Tibial nerve (tissue), 4 donors: Measurements from ENCODE around the gene CSRP3. TPM values are rescaled to one million over a fixed set of nuclear protein-coding genes. Genes with fewer than 3 reads are reported as not detected.

Experiments used
- DNase-seq, 2 donors: peaks; one replicate each; pipeline ENCODE4 v3.0.0-alpha.2; 2019; ENCODE audit warnings: low spot score in 2 of 2
- H3K27ac ChIP-seq, 4 donors: fragments of 200-600 bp; sonication (generic) in 3 of 4; one replicate each; pipeline ENCODE4 v1.5.1; 2017 to 2019; ENCODE audit warnings: mild to moderate bottlenecking in 1 of 4
- H3K27me3 ChIP-seq, 2 donors: fragments of 200-600 bp; sonication (generic) in 1 of 2; one replicate each; pipeline versions ENCODE4 v1.5.1 to v1.6.0; 2017 to 2019
- H3K36me3 ChIP-seq, 3 donors: fragments of 200-600 bp; sonication (generic); one replicate each; pipeline ENCODE4 v1.5.1; 2018 to 2019
- H3K4me1 ChIP-seq, 4 donors: fragments of 200-600 bp; sonication (generic) in 3 of 4; one replicate each; pipeline ENCODE4 v1.5.1; 2017 to 2019
- H3K4me3 ChIP-seq, 4 donors: fragments of 200-600 bp; sonication (generic) in 3 of 4; one replicate each; pipeline ENCODE4 v1.5.1; 2017 to 2019; ENCODE audit warnings: mild to moderate bottlenecking in 1 of 4, moderate library complexity in 1 of 4
- H3K9me3 ChIP-seq, 4 donors: fragments of 200-600 bp; sonication (generic) in 3 of 4; one replicate each; pipeline ENCODE4 v1.5.1; 2017 to 2019
- EP300 ChIP-seq, 2 donors: sonication (generic); formaldehyde crosslinking; IDR thresholded peaks; one replicate each; pipeline ENCODE4 v1.6.1; 2017; ENCODE audit warnings: antibody characterized with exemption in 2 of 2, mild to moderate bottlenecking in 1 of 2
- POLR2A ChIP-seq, 2 donors: fragments of 450-650 bp; IDR thresholded peaks; one replicate each; pipeline ENCODE4 v1.6.1; 2017; ENCODE audit warnings: antibody characterized with exemption in 2 of 2, mild to moderate bottlenecking in 2 of 2, moderate library complexity in 2 of 2
- WGBS, 2 donors: methylation state at CpG; one replicate each; pipeline ENCODE4 v1.1.5; 2018; 5-methylcytosine and 5-hydroxymethylcytosine counted together
- total RNA-seq, 4 donors: library from RNA; depleted of rRNA; stranded (reverse); fragments of >200 nt; gene quantifications; one replicate each; pipeline ENCODE4 v1.1.0, GENCODE V29; 2016
- TF ChIP-seq, protein P1 (sequence below), 5 experiments: fragments of 200-600 bp in 3 of 5; fragments of 450-650 bp in 2 of 5; sonication (generic) in 3 of 5; IDR thresholded peaks; one replicate each; pipeline ENCODE4 v1.5.1; 2016 to 2019; ENCODE audit warnings: antibody characterized with exemption in 5 of 5, mild to moderate bottlenecking in 3 of 5, moderate library complexity in 2 of 5

The CSRP3 gene
- total RNA-seq = not detected

DNA sequence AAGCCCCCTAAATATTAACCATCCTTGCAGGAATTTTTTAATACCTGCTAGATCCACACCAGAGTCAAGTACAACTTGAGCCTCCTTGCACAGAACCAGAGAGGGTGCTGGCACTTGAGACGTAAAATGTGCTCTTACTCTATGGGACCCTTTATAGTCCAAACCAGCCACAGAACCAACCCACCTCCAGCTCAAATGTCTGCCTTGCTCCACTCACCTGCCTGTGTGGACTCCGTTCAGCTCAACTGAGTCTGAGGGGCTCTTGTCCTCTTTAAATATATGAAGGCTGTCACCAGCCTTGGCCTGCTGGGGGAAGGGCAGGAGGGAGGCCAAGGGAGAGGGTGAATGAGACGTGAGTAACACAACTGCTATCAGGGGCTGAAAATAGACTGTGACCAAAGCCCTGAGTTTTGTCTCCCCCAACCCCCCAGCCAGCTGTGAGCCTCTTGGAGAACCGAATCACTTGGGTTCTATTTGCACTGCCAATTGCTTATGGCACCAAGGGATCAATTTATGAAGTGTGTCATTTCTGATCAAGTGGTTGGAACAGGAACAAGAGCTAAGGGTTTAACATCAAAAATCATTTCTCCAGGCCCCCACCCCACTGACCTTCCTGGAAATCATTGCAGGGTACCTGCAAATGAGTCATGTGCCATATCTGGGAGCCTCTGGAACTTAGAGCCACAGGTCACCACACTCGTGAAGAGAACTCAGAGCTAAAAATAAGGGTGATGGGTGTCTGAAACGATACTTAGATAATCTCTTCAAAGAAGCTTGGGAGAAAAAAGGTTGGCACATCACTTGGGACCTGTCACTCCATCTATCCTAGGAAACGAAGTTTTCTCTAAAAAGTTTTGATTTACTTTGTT is at the start of gene CSRP3:
TSS of gene CSRP3 (minus strand) at position 247 of the 869 bp plus-strand sequence. CDS start 9,535 bp downstream, outside the sequence.
- peaks cover 0 to 8% (median 0%) of the 10 kb centered on the region in 4 donors for H3K4me1 ChIP-seq
- no peak for DNase-seq
- no peaks in the 10 kb centered on the region for H3K9me3 ChIP-seq
- no peak for TF ChIP-seq POLR2A (IDR thresholded peaks at IDR 0.05)
- TF ChIP-seq EP300 (IDR thresholded peaks at IDR 0.05) = no peak
- TF ChIP-seq, protein P1, sequence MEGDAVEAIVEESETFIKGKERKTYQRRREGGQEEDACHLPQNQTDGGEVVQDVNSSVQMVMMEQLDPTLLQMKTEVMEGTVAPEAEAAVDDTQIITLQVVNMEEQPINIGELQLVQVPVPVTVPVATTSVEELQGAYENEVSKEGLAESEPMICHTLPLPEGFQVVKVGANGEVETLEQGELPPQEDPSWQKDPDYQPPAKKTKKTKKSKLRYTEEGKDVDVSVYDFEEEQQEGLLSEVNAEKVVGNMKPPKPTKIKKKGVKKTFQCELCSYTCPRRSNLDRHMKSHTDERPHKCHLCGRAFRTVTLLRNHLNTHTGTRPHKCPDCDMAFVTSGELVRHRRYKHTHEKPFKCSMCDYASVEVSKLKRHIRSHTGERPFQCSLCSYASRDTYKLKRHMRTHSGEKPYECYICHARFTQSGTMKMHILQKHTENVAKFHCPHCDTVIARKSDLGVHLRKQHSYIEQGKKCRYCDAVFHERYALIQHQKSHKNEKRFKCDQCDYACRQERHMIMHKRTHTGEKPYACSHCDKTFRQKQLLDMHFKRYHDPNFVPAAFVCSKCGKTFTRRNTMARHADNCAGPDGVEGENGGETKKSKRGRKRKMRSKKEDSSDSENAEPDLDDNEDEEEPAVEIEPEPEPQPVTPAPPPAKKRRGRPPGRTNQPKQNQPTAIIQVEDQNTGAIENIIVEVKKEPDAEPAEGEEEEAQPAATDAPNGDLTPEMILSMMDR (IDR thresholded peaks at IDR 0.05) = no peak
- H3K36me3 ChIP-seq = no peaks in the 10 kb centered on the region
- 80 to 82% methylated on average over 7 of the region's 7 CpGs for WGBS, 2 donors
- no peak within 1 kb of the TSS for H3K27ac ChIP-seq
- H3K4me3 ChIP-seq = no peak within 1 kb of the TSS
- no peaks in the 10 kb centered on the region for H3K27me3 ChIP-seq

GRCh38 chr11:19251577-19251976 is 49.8 kb upstream of the CSRP3 start:
- H3K27ac ChIP-seq = no peak overlapping the region
- TF ChIP-seq, protein P1 (IDR thresholded peaks at IDR 0.05) = no peak
- TF ChIP-seq POLR2A (IDR thresholded peaks at IDR 0.05) = no peak
- no peak for TF ChIP-seq EP300 (IDR thresholded peaks at IDR 0.05)
- H3K27me3 ChIP-seq = peaks cover 0 to 5% of the 10 kb centered on the region in 2 donors
- H3K4me1 ChIP-seq = no peaks in the 10 kb centered on the region
- H3K9me3 ChIP-seq = peaks cover 0 to 4% (median 0%) of the 10 kb centered on the region in 4 donors
- H3K4me3 ChIP-seq = no peak overlapping the region
- DNase-seq = no peak
- no peaks in the 10 kb centered on the region for H3K36me3 ChIP-seq

DNA sequence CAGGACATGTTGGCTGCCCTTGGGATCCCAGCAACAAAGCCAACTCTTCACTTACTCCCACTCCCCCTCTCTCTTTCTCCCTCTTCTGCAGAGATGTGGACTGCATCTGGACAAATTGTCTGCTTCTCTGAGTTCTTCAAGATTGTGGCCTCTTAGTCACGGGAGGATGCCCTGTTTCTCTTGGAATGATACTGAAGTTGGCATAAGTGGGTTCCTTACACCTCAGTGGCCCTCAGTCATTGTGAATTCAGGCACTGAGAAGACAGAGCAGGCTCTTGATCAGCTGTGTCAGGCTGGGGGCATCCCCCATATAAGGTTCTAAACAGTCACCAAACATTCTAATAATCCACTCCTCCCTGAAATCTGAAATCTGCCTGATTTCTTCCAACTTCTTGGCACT is 45.0 kb upstream of the CSRP3 start:
- no peak for DNase-seq
- H3K36me3 ChIP-seq = no peaks in the 10 kb centered on the region
- no peak overlapping the region for H3K4me3 ChIP-seq
- H3K27ac ChIP-seq = no peak overlapping the region
- H3K4me1 ChIP-seq = peaks cover 0 to 8% (median 7%) of the 10 kb centered on the region in 4 donors
- TF ChIP-seq, protein P1 (IDR thresholded peaks at IDR 0.05) = no peak
- TF ChIP-seq EP300 (IDR thresholded peaks at IDR 0.05) = no peak
- TF ChIP-seq POLR2A (IDR thresholded peaks at IDR 0.05) = no peak
- WGBS, 2 donors = 88 to 93% methylated on average over 1 of the region's 1 CpG
- peaks cover 2 to 44% of the 10 kb centered on the region in 2 donors for H3K27me3 ChIP-seq
- peaks cover 0 to 4% (median 0%) of the 10 kb centered on the region in 4 donors for H3K9me3 ChIP-seq

GRCh38 chr11:19245351-19245750 is 43.6 kb upstream of the CSRP3 start:
- H3K9me3 ChIP-seq = peaks cover 0 to 4% (median 0%) of the 10 kb centered on the region in 4 donors
- no peaks in the 10 kb centered on the region for H3K36me3 ChIP-seq
- TF ChIP-seq POLR2A (IDR thresholded peaks at IDR 0.05) = no peak
- TF ChIP-seq, protein P1 (IDR thresholded peaks at IDR 0.05) = no peak
- no peak for TF ChIP-seq EP300 (IDR thresholded peaks at IDR 0.05)
- H3K4me1 ChIP-seq = peaks cover 0 to 21% (median 15%) of the 10 kb centered on the region in 4 donors
- H3K27ac ChIP-seq = no peak overlapping the region
- DNase-seq = no peak
- H3K4me3 ChIP-seq = no peak overlapping the region
- WGBS, 2 donors = 76 to 79% methylated on average over 5 of the region's 5 CpGs
- peaks cover 2 to 59% of the 10 kb centered on the region in 2 donors for H3K27me3 ChIP-seq

DNA sequence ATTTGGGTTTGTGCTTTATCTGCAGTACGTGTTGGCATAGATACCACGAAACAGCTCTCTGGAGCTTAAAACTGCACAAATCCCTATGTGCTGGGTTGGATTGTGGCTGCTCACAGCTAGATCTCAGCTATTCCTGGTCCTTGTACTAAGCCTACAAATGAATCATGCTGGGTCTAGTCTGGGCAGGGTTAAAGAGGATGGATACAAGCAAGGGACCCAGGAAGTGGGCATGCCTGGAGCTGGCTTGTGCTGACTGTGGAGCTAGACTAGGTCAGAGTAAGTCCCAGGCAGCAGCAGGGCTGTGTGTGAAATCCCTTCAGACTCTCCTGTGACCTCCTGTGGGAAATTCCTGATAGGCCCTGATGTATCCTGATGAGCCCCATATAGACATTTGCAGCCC is 42.8 kb upstream of the CSRP3 start:
- no peak for DNase-seq
- Histone ChIP-seq H3K4me3 (no peak overlapping the region), H3K27me3 (peaks cover 2 to 66% of the 10 kb centered on the region in 2 donors), H3K4me1 (peaks cover 0 to 25% (median 15%) of the 10 kb centered on the region in 4 donors), H3K9me3 (peaks cover 0 to 1% (median 0%) of the 10 kb centered on the region in 4 donors), H3K27ac (no peak overlapping the region), H3K36me3 (no peaks in the 10 kb centered on the region)
- 80 to 87% methylated on average over 2 of the region's 2 CpGs for WGBS, 2 donors
- TF ChIP-seq EP300 (IDR thresholded peaks at IDR 0.05) (no peak), POLR2A (IDR thresholded peaks at IDR 0.05) (no peak)
- TF ChIP-seq, protein P1 (IDR thresholded peaks at IDR 0.05) = no peak
